Measurements from ENCODE around the gene WEE1.

- TF ChIP-seq POLR2A (IDR thresholded peaks at IDR 0.05) = no peak
- no peak for TF ChIP-seq CTCF (IDR thresholded peaks at IDR 0.05)
Measured at GRCh38 chr11:9609841-9610240, 36.4 kb downstream of the WEE1 start.

Measured in heart left ventricle (tissue), 13 donors.